ENCODE data around the gene CD44. TPM values are rescaled to one million over a fixed set of nuclear protein-coding genes. Genes with fewer than 3 reads are reported as not detected.

Gene CD44
- total RNA-seq, 1 experiment from 2014 or later = 15.9 TPM

DNA sequence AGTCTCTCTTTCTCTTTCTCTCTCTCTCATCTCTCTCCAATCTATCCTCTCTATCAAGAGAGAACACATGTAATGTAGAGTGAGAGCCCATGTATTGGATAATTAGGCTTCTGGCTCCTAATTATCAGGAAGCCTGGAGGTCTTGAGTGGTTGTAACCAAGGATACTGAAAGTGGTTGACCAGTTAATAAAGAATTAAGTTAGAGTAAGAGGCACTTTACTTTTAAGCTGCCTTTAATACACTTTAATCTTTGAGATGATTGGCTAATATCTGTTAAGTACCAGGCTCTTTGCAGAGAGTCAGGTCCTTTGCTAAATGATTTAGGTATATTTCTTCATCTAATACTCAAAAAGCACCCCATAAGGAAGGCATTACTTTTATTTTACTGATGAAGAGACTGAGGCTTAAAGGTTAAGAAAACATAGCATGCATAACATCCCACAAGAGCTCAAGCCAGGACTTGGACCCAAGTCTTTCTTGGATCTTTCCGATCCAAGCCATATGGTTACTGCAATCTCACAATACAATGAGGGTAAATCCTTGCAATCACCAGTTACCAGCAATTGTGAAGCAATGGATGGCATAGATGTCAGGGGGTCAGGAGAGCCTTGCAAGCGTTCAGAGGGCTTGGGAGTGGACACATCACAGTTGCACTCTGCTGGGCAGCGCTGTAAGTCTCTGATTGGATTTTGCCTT lies 22.1 kb downstream of the CD44 start:
- BruUV-seq (replicated peaks) = no TSS peak
- Histone ChIP-seq H3K9me3 (ENCODE audit: low read depth, low read length, poor library complexity, severe bottlenecking) (no peaks in the 10 kb centered on the region), H3K4me1 (ENCODE audit: insufficient read depth, low read length, poor library complexity, severe bottlenecking) (no peaks in the 10 kb centered on the region), H3K27ac (ENCODE audit: low read depth, low read length, poor library complexity, severe bottlenecking) (no peak overlapping the region), H3K36me3 (ENCODE audit: insufficient read depth, low read length, poor library complexity, severe bottlenecking) (no peaks in the 10 kb centered on the region), H3K27me3 (replicated peaks; ENCODE audit: insufficient read depth, low read depth, low read length, poor library complexity) (peaks cover 8% of the 10 kb centered on the region), H3K4me3 (ENCODE audit: low read depth, low read length, poor library complexity, severe bottlenecking) (no peak overlapping the region)
- DNase-seq (ENCODE audit: low spot score) = no peak
- ChIA-PET CTCF (interaction anchor here (0.6 kb wide), 1 partner anchor 234 kb away, joined by 3 read pairs; no protein-coding TSS in a partner anchor), POLR2A (ENCODE audit: low non-redundant PET) (no interaction called here)
- intact Hi-C loops (cut with micrococcal nuclease; ENCODE audit: unreplicated experiment) = no loop called here
- no peak for TF ChIP-seq EZH2 (IDR thresholded peaks at IDR 0.05; ENCODE audit: borderline replicate concordance, low read depth, low read length, poor library complexity, severe bottlenecking)
- TF ChIP-seq, protein P1, sequence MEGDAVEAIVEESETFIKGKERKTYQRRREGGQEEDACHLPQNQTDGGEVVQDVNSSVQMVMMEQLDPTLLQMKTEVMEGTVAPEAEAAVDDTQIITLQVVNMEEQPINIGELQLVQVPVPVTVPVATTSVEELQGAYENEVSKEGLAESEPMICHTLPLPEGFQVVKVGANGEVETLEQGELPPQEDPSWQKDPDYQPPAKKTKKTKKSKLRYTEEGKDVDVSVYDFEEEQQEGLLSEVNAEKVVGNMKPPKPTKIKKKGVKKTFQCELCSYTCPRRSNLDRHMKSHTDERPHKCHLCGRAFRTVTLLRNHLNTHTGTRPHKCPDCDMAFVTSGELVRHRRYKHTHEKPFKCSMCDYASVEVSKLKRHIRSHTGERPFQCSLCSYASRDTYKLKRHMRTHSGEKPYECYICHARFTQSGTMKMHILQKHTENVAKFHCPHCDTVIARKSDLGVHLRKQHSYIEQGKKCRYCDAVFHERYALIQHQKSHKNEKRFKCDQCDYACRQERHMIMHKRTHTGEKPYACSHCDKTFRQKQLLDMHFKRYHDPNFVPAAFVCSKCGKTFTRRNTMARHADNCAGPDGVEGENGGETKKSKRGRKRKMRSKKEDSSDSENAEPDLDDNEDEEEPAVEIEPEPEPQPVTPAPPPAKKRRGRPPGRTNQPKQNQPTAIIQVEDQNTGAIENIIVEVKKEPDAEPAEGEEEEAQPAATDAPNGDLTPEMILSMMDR (conservative IDR thresholded peaks at IDR 0.05; ENCODE audit: low read depth, low read length) = no peak

DNA sequence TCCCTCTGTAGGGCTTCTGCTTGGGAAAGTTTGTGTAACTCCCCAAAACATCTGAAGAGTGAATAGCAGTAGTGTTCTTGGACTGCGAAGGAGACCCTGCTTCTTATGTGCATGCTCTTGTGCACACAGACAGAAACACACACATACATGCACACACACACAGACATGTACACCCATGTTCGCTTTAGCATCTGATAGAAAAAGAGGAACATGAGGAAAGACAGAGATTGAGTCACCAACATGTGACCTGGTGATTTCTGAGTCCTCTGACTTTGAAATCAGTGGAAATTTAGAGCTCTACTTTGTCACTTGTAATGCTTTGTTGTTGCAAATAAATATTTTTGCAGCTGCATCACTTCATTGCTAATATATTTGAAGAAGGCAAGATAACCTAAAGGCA lies 23.8 kb downstream of the CD44 start:
- TF ChIP-seq EZH2 (IDR thresholded peaks at IDR 0.05; ENCODE audit: borderline replicate concordance, low read depth, low read length, poor library complexity, severe bottlenecking) = no peak
- TF ChIP-seq, protein P1 (conservative IDR thresholded peaks at IDR 0.05; ENCODE audit: low read depth, low read length) = no peak
- H3K27me3 ChIP-seq (replicated peaks; ENCODE audit: insufficient read depth, low read depth, low read length, poor library complexity) = peaks cover 8% of the 10 kb centered on the region
- BruUV-seq (replicated peaks) = no TSS peak
- no peaks in the 10 kb centered on the region for H3K4me1 ChIP-seq (ENCODE audit: insufficient read depth, low read length, poor library complexity, severe bottlenecking)
- ChIA-PET CTCF (no interaction called here), POLR2A (ENCODE audit: low non-redundant PET) (no interaction called here)
- no peak overlapping the region for H3K4me3 ChIP-seq (ENCODE audit: low read depth, low read length, poor library complexity, severe bottlenecking)
- no peaks in the 10 kb centered on the region for H3K9me3 ChIP-seq (ENCODE audit: low read depth, low read length, poor library complexity, severe bottlenecking)
- H3K27ac ChIP-seq (ENCODE audit: low read depth, low read length, poor library complexity, severe bottlenecking) = no peak overlapping the region
- DNase-seq (ENCODE audit: low spot score) = no peak
- no peaks in the 10 kb centered on the region for H3K36me3 ChIP-seq (ENCODE audit: insufficient read depth, low read length, poor library complexity, severe bottlenecking)
- intact Hi-C loops (cut with micrococcal nuclease; ENCODE audit: unreplicated experiment) = no loop called here

DNA sequence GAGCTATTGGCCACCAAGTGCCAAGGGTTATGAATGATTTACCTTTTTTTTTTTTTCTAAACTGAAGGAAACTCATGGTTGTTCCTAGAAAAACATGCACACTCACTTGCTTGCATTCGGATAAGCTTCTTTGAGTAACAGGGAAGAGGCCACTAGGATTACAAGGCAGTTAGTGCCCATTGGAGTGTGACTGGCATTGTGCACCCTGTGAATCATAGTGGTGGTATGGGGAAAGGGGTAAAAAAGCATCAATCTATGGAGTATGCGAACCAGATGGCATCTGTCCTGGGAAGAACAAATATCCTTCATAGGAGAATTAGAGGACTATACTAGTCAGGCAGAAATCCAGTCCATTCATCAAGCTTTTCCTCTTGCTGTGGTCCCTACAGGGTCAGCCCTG lies 24.2 kb downstream of the CD44 start:
- H3K27ac ChIP-seq (ENCODE audit: low read depth, low read length, poor library complexity, severe bottlenecking) = no peak overlapping the region
- intact Hi-C loops (cut with micrococcal nuclease; ENCODE audit: unreplicated experiment) = no loop called here

More for the DNA sequence above, 24.2 kb downstream of the CD44 start:
- DNase-seq (ENCODE audit: low spot score) = peak; percentile 41
- peaks cover 8% of the 10 kb centered on the region for H3K27me3 ChIP-seq (replicated peaks; ENCODE audit: insufficient read depth, low read depth, low read length, poor library complexity)
- no peaks in the 10 kb centered on the region for H3K9me3 ChIP-seq (ENCODE audit: low read depth, low read length, poor library complexity, severe bottlenecking)
- H3K4me1 ChIP-seq (ENCODE audit: insufficient read depth, low read length, poor library complexity, severe bottlenecking) = no peaks in the 10 kb centered on the region
- ChIA-PET CTCF (no interaction called here), POLR2A (ENCODE audit: low non-redundant PET) (no interaction called here)
- no peaks in the 10 kb centered on the region for H3K36me3 ChIP-seq (ENCODE audit: insufficient read depth, low read length, poor library complexity, severe bottlenecking)
- no TSS peak for BruUV-seq (replicated peaks)
- no peak for TF ChIP-seq EZH2 (IDR thresholded peaks at IDR 0.05; ENCODE audit: borderline replicate concordance, low read depth, low read length, poor library complexity, severe bottlenecking)
- TF ChIP-seq, protein P1 (conservative IDR thresholded peaks at IDR 0.05; ENCODE audit: low read depth, low read length) = no peak
- H3K4me3 ChIP-seq (ENCODE audit: low read depth, low read length, poor library complexity, severe bottlenecking) = no peak overlapping the region

Measured in A673 (cell line).